Adipocyte (in vitro differentiated cells): Measurements from ENCODE around the gene CAMK4.
A peak's percentile ranks its signal among the peaks of the same experiment; 100 is the strongest.
"Not testable (repeated sequence)": the region's sequence is repeated elsewhere in the genome, so short reads cannot be mapped to it uniquely, and the experiment has no call there.

Source experiments
- DNase-seq: peaks from one replicate; pipeline ENCODE4 v3.0.0-alpha.2; 2015; ENCODE audit warnings: low read depth
- H3K27me3 ChIP-seq: replicated peaks from 2 replicates; pipeline ENCODE4 v1.7.0; 2013; ENCODE audit warnings: mild to moderate bottlenecking, low read length, moderate library complexity; ENCODE audit not compliant: control insufficient read depth, insufficient read depth
- H3K36me3 ChIP-seq: 2 replicates; pipeline ENCODE4 v1.7.0; 2013; ENCODE audit warnings: low read length, mild to moderate bottlenecking, moderate library complexity; ENCODE audit not compliant: control insufficient read depth, insufficient read depth, severe bottlenecking
- H3K4me1 ChIP-seq: 2 replicates; pipeline ENCODE4 v1.7.0; 2013; ENCODE audit warnings: mild to moderate bottlenecking, low read length, moderate library complexity; ENCODE audit not compliant: control insufficient read depth, insufficient read depth
- H3K4me3 ChIP-seq: 2 replicates; pipeline ENCODE4 v1.7.0; 2013; ENCODE audit warnings: mild to moderate bottlenecking, low read length, moderate library complexity
- H3K9ac ChIP-seq: 2 replicates; pipeline ENCODE4 v1.7.0; 2013; ENCODE audit warnings: mild to moderate bottlenecking, low read length, moderate library complexity
- H3K9me3 ChIP-seq: 2 replicates; pipeline ENCODE4 v1.7.0; 2013; ENCODE audit warnings: mild to moderate bottlenecking, low read length, moderate library complexity; ENCODE audit not compliant: control insufficient read depth

Gene CAMK4

GRCh38 chr5:111408817-111409216 lies 184.6 kb downstream of the CAMK4 start:
- no peak overlapping the region for H3K9ac ChIP-seq
- H3K4me3 ChIP-seq = no peak overlapping the region
- no peaks in the 10 kb centered on the region for H3K9me3 ChIP-seq
- DNase-seq = no peak
- H3K27me3 ChIP-seq = no peaks in the 10 kb centered on the region
- H3K36me3 ChIP-seq = no peaks in the 10 kb centered on the region
- no peaks in the 10 kb centered on the region for H3K4me1 ChIP-seq

GRCh38 chr5:111409266-111409665 lies 185.1 kb downstream of the CAMK4 start:
- not testable (repeated sequence) for H3K27me3 ChIP-seq, DNase-seq, H3K4me3 ChIP-seq, H3K36me3 ChIP-seq, H3K4me1 ChIP-seq, H3K9ac ChIP-seq, H3K9me3 ChIP-seq

GRCh38 chr5:111410067-111410466 lies 185.9 kb downstream of the CAMK4 start:
- not testable (repeated sequence) for H3K4me3 ChIP-seq, H3K36me3 ChIP-seq, DNase-seq, H3K27me3 ChIP-seq, H3K9ac ChIP-seq, H3K9me3 ChIP-seq, H3K4me1 ChIP-seq

- H3K9ac ChIP-seq = no peak overlapping the region
- no peak overlapping the region for H3K4me3 ChIP-seq
- no peak for DNase-seq
- H3K27me3 ChIP-seq = no peaks in the 10 kb centered on the region
- H3K36me3 ChIP-seq = no peaks in the 10 kb centered on the region
- H3K4me1 ChIP-seq = no peaks in the 10 kb centered on the region
- no peaks in the 10 kb centered on the region for H3K9me3 ChIP-seq
Observed at GRCh38 chr5:111411301-111411700, 187.1 kb downstream of the CAMK4 start.

- no peak for DNase-seq
- Histone ChIP-seq H3K9ac (no peak overlapping the region), H3K27me3 (no peaks in the 10 kb centered on the region), H3K36me3 (no peaks in the 10 kb centered on the region), H3K9me3 (no peaks in the 10 kb centered on the region), H3K4me1 (no peaks in the 10 kb centered on the region), H3K4me3 (no peak overlapping the region)
Observed at GRCh38 chr5:111412593-111412992, 188.4 kb downstream of the CAMK4 start.

GRCh38 chr5:111415053-111415452 lies 190.9 kb downstream of the CAMK4 start:
- H3K9me3 ChIP-seq = no peaks in the 10 kb centered on the region
- H3K9ac ChIP-seq = no peak overlapping the region
- no peak overlapping the region for H3K4me3 ChIP-seq
- DNase-seq = no peak
- no peaks in the 10 kb centered on the region for H3K36me3 ChIP-seq
- H3K4me1 ChIP-seq = no peaks in the 10 kb centered on the region
- no peaks in the 10 kb centered on the region for H3K27me3 ChIP-seq

- no peaks in the 10 kb centered on the region for H3K36me3 ChIP-seq
- H3K9ac ChIP-seq = no peak overlapping the region
- H3K4me3 ChIP-seq = no peak overlapping the region
- no peaks in the 10 kb centered on the region for H3K4me1 ChIP-seq
- H3K27me3 ChIP-seq = no peaks in the 10 kb centered on the region
- H3K9me3 ChIP-seq = no peaks in the 10 kb centered on the region
- DNase-seq = no peak
Observed at GRCh38 chr5:111422245-111422644, 198.1 kb downstream of the CAMK4 start.

GRCh38 chr5:111422747-111423720 lies 198.8 kb downstream of the CAMK4 start:
- Histone ChIP-seq H3K4me1 (no peaks in the 10 kb centered on the region), H3K9ac (no peak overlapping the region), H3K36me3 (no peaks in the 10 kb centered on the region), H3K27me3 (no peaks in the 10 kb centered on the region), H3K9me3 (no peaks in the 10 kb centered on the region), H3K4me3 (no peak overlapping the region)
- no peak for DNase-seq

GRCh38 chr5:111425205-111425604 lies 201.0 kb downstream of the CAMK4 start:
- H3K27me3 ChIP-seq = no peaks in the 10 kb centered on the region
- H3K9me3 ChIP-seq = no peaks in the 10 kb centered on the region
- no peak overlapping the region for H3K4me3 ChIP-seq
- no peaks in the 10 kb centered on the region for H3K4me1 ChIP-seq
- H3K9ac ChIP-seq = no peak overlapping the region
- no peaks in the 10 kb centered on the region for H3K36me3 ChIP-seq
- DNase-seq = no peak

GRCh38 chr5:111427762-111428161 lies 203.6 kb downstream of the CAMK4 start:
- H3K9me3 ChIP-seq = no peaks in the 10 kb centered on the region
- H3K4me1 ChIP-seq = no peaks in the 10 kb centered on the region
- H3K9ac ChIP-seq = no peak overlapping the region
- DNase-seq = no peak
- H3K36me3 ChIP-seq = no peaks in the 10 kb centered on the region
- no peak overlapping the region for H3K4me3 ChIP-seq
- no peaks in the 10 kb centered on the region for H3K27me3 ChIP-seq

GRCh38 chr5:111432883-111433536 lies 208.8 kb downstream of the CAMK4 start:
- no peaks in the 10 kb centered on the region for H3K27me3 ChIP-seq
- H3K36me3 ChIP-seq = no peaks in the 10 kb centered on the region
- no peak overlapping the region for H3K9ac ChIP-seq
- no peaks in the 10 kb centered on the region for H3K9me3 ChIP-seq
- no peaks in the 10 kb centered on the region for H3K4me1 ChIP-seq
- no peak overlapping the region for H3K4me3 ChIP-seq
- peak; percentile 25 for DNase-seq
